Stomach (tissue), 9 donors: ENCODE measurements around the gene HOXD3. TPM values are rescaled to one million over a fixed set of nuclear protein-coding genes. Genes with fewer than 3 reads are reported as not detected.

ENCODE experiments used
- DNase-seq, 2 donors: peaks; one replicate each; pipeline versions ENCODE4 v3.0.0 to v3.0.0-alpha.2; 2013 to 2019
- H3K27ac ChIP-seq, 5 donors: fragments of 200-600 bp in 4 of 5; sonication (generic) in 4 of 5; one replicate each; pipeline ENCODE4 v1.5.1; 2013 to 2019; ENCODE audit warnings: mild to moderate bottlenecking in 1 of 5, moderate library complexity in 1 of 5
- H3K27me3 ChIP-seq, 3 donors: fragments of 200-600 bp; sonication (generic); one replicate each; pipeline ENCODE4 v1.5.1; 2017 to 2019; ENCODE audit warnings: mixed run types in 1 of 3
- H3K36me3 ChIP-seq, 4 donors: fragments of 200-600 bp; sonication (generic); 1 replicate in 3 of 4; 2 replicates in 1 of 4; pipeline ENCODE4 v1.5.1; 2016 to 2019
- H3K4me1 ChIP-seq, 4 donors: fragments of 200-600 bp; sonication (generic); one replicate each; pipeline ENCODE4 v1.5.1; 2016 to 2019
- H3K4me3 ChIP-seq, 4 donors: fragments of 200-600 bp; sonication (generic) in 3 of 4; one replicate each; pipeline ENCODE4 v1.5.1; 2016 to 2019; ENCODE audit warnings: mild to moderate bottlenecking in 1 of 4
- H3K9me3 ChIP-seq, 4 donors: fragments of 200-600 bp; sonication (generic); one replicate each; pipeline ENCODE4 v1.5.1; 2016 to 2019
- EP300 ChIP-seq: sonication (generic); formaldehyde crosslinking; IDR thresholded peaks from one replicate; pipeline ENCODE4 v1.6.1; 2017; ENCODE audit warnings: antibody characterized with exemption
- POLR2A ChIP-seq, 4 donors: fragments of 450-650 bp; IDR thresholded peaks; one replicate each; pipeline ENCODE4 v1.6.1; 2016; ENCODE audit warnings: antibody characterized with exemption in 4 of 4, control low read depth in 2 of 4, mild to moderate bottlenecking in 1 of 4, moderate library complexity in 1 of 4
- POLR2AphosphoS5 ChIP-seq, 3 donors: sonication (generic); formaldehyde crosslinking; IDR thresholded peaks; one replicate each; pipeline ENCODE4 v1.6.1; 2016; ENCODE audit warnings: antibody characterized with exemption in 3 of 3
- WGBS, 5 donors: extraction: QIAGEN DNeasy Blood & Tissue Kit in 3 of 5; methylation state at CpG; one replicate each; pipeline versions ENCODE4 v1.1.5 to v1.1.7; 2013 to 2018; 5-methylcytosine and 5-hydroxymethylcytosine counted together
- intact Hi-C: fragments of 100-400 bp; cut with DNase I; formaldehyde crosslinking; loops from one replicate; pipeline ENCODE4 v1.15.1; 2023; ENCODE audit warnings: low total_unique reads
- polyA plus RNA-seq, 3 donors: library from polyadenylated mRNA; stranded (reverse); fragments of 200-250 nt; gene quantifications; one replicate each; pipeline ENCODE4 v1.2.3, GENCODE V29; 2013
- total RNA-seq, 5 donors: library from RNA; depleted of rRNA; stranded (reverse); fragments of >200 nt; gene quantifications; one replicate each; pipeline versions ENCODE4 v1.1.0 to v1.2.3, GENCODE V29; 2014 to 2016
- TF ChIP-seq, protein P1 (sequence below), 7 experiments: fragments of 450-650 bp in 4 of 7; fragments of 200-600 bp in 3 of 7; sonication (generic) in 3 of 7; IDR thresholded peaks; one replicate each; pipeline ENCODE4 v1.5.1; 2016 to 2019; ENCODE audit warnings: antibody characterized with exemption in 7 of 7, control low read depth in 2 of 7, mild to moderate bottlenecking in 1 of 7
- donor health status: healthy with polysubstance abuse.
- donor health status: Bipolar disorder and iron deficiency.
- donor health status: healthy.

HOXD3 gene
- total and polyA plus RNA-seq, 8 donors = 0.44 to 11.0 (median 2.0) TPM; not detected in 2

DNA sequence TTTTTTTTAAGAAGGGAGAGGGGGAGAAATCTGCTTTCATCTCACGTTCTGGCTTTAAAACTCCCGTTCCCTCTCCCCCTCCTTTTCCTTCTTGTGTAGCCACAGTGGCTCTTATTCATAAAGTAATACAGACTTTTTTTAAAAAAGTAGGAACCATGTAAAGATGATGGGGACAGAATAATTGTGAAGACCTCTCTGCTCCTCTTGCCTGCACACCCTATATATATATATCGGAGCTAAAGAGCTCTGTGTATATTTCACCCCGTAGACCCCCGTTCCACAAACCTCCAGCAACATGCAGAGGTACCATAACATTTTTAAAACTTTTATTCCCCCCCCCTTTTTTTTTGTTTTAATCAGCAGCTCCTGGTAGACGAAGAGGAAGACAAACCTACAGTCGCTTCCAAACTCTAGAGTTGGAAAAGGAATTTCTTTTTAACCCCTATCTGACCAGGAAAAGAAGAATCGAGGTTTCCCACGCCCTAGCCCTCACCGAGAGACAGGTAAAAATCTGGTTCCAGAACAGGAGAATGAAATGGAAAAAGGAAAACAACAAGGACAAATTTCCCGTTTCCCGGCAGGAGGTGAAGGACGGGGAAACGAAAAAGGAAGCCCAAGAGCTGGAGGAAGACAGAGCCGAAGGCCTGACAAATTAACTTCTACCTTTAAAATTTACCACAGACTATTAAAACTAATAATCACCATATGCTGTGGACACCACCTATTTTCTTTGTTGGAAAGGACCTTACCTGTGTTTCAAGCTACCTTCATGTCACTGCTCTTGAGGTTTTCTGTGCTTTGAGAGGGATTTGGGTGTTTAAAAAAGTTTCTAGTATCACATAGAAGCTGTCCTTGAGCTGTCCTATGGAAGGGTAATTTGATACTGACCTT is 25.9 kb upstream of the HOXD3 start:
- Histone ChIP-seq H3K27me3 (peaks cover 52 to 100% (median 93%) of the 10 kb centered on the region in 3 donors), H3K4me3 (peak overlapping the region; percentile 35 to 46 (median 40)), H3K36me3 (no peaks in the 10 kb centered on the region), H3K27ac (peak overlapping the region in 4 of 5 donors; percentile 42 to 80 (median 76)), H3K4me1 (peaks cover 16 to 53% (median 35%) of the 10 kb centered on the region in 4 donors), H3K9me3 (peaks cover 0 to 25% (median 2%) of the 10 kb centered on the region in 4 donors)
- intact Hi-C loops = no loop called here
- 12 to 16% (median 14%) methylated on average over 15 of the region's 15 CpGs for WGBS, 5 donors
- TF ChIP-seq POLR2A (IDR thresholded peaks at IDR 0.05) (no peak), EP300 (no peak), POLR2AphosphoS5 (IDR thresholded peaks at IDR 0.05) (no peak)
- TF ChIP-seq, protein P1, sequence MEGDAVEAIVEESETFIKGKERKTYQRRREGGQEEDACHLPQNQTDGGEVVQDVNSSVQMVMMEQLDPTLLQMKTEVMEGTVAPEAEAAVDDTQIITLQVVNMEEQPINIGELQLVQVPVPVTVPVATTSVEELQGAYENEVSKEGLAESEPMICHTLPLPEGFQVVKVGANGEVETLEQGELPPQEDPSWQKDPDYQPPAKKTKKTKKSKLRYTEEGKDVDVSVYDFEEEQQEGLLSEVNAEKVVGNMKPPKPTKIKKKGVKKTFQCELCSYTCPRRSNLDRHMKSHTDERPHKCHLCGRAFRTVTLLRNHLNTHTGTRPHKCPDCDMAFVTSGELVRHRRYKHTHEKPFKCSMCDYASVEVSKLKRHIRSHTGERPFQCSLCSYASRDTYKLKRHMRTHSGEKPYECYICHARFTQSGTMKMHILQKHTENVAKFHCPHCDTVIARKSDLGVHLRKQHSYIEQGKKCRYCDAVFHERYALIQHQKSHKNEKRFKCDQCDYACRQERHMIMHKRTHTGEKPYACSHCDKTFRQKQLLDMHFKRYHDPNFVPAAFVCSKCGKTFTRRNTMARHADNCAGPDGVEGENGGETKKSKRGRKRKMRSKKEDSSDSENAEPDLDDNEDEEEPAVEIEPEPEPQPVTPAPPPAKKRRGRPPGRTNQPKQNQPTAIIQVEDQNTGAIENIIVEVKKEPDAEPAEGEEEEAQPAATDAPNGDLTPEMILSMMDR (IDR thresholded peaks at IDR 0.05) = no peak
- no peak for DNase-seq

DNA sequence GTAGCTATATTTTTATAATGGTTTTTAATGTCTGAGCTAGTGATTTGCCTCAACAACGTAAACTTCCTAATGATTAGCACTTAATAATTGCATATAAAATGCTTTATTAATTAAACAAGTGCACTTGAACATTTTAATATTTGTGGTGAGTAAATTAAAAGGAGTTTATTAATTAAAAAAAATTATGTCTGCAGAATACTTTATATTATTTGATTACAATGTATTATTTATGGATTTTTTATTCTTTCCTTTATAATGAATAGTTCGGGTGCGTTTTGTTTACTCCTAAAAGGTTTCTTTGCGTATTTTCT is 25.3 kb upstream of the HOXD3 start:
- H3K27me3 ChIP-seq = peaks cover 56 to 100% (median 93%) of the 10 kb centered on the region in 3 donors
- 18 to 28% (median 21%) methylated on average over 4 of the region's 4 CpGs for WGBS, 5 donors
- intact Hi-C loops = no loop called here

DNA sequence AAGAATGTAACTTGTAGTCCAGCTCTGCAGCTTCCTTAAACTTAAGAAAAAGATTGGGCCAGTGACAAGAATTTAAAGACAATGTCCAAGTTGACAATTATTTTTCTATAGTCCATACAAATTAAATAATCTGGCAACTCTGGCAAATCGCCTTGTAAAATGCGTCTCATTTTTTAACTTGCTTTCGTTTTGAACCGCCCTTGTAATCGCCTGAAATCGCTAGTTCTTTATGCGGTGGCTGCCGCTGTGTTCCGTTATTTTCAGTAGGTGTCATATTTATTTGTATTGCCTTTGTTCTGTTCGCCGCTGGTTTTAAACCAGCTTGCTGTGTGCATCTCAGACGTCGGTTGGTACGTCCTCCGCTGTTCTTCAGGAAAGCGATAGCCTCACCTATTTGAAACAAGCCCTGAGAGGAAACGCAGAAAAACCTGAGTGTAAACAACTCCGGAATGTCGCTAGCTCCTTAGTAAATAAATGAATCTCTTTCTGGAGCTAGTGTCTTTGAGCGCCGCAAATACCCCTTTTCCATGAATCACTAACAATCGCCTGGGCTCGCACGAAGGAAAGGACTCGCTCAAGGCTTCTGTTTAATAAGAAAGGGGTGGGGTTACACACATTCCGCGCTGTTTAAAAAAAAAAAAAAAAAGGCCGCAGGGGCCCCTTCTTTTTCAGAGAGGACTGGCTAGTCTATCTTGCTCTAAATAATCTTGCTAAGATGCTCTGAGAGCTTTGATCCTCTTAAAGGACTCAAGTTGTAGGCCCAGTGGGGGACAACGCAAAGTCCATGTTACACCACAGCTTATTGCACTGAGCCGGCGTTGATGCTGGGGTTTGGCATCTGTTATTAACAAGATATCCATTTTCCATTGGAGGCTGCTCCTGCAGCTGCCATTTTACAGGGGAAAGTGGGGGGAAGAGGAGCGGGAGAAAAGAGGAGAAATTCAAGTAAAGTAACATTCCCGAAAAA is 24.6 kb upstream of the HOXD3 start:
- Histone ChIP-seq H3K27me3 (peaks cover 58 to 100% (median 99%) of the 10 kb centered on the region in 3 donors), H3K27ac (peak overlapping the region in 1 of 5 donors; percentile 42), H3K9me3 (peaks cover 0 to 25% (median 2%) of the 10 kb centered on the region in 4 donors), H3K4me1 (peaks cover 20 to 58% (median 43%) of the 10 kb centered on the region in 4 donors), H3K36me3 (no peaks in the 10 kb centered on the region), H3K4me3 (peak overlapping the region; percentile 13 to 35 (median 20))
- DNase-seq = no peak
- intact Hi-C loops = no loop called here
- no peak for TF ChIP-seq POLR2A (IDR thresholded peaks at IDR 0.05)
- TF ChIP-seq, protein P1 (IDR thresholded peaks at IDR 0.05) = no peak
- TF ChIP-seq POLR2AphosphoS5 (IDR thresholded peaks at IDR 0.05) = no peak
- TF ChIP-seq EP300 = no peak
- 9 to 17% (median 10%) methylated on average over 33 of the region's 33 CpGs for WGBS, 5 donors

More for the DNA sequence above, 25.3 kb upstream of the HOXD3 start:
- Histone ChIP-seq H3K4me1 (peaks cover 18 to 59% (median 41%) of the 10 kb centered on the region in 4 donors), H3K9me3 (peaks cover 0 to 25% (median 2%) of the 10 kb centered on the region in 4 donors), H3K36me3 (no peaks in the 10 kb centered on the region), H3K27ac (peak overlapping the region in 1 of 5 donors; percentile 75), H3K4me3 (peak overlapping the region in 1 of 4 donors; percentile 35)
- no peak for DNase-seq
- no peak for TF ChIP-seq POLR2A (IDR thresholded peaks at IDR 0.05)
- TF ChIP-seq EP300 = no peak
- no peak for TF ChIP-seq POLR2AphosphoS5 (IDR thresholded peaks at IDR 0.05)
- TF ChIP-seq, protein P1 (IDR thresholded peaks at IDR 0.05) = no peak

DNA sequence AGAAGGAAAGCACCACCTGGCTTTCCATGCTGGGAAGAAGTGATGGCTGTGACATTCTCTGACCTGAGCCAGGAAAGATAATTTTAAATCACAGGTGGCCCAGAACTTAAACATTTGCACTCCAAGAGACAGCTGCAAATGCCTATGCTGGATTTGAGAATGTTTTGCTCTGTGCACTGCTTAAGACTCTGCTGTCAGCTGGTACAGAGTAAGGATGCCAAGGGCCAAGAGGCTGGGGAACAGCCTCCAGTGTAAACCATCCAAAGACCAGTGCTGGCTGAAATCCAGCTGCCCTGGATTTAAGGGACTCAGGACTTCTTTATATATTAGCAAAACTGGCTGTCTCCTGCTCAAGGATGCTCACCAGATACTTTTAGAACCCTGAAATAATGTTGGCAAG is 23.7 kb upstream of the HOXD3 start:
- peaks cover 20 to 52% (median 40%) of the 10 kb centered on the region in 4 donors for H3K4me1 ChIP-seq
- H3K9me3 ChIP-seq = peaks cover 0 to 26% (median 2%) of the 10 kb centered on the region in 4 donors
- H3K4me3 ChIP-seq = no peak overlapping the region
- H3K27me3 ChIP-seq = peaks cover 58 to 100% (median 100%) of the 10 kb centered on the region in 3 donors
- intact Hi-C loops = no loop called here
- DNase-seq = no peak
- H3K27ac ChIP-seq = no peak overlapping the region
- TF ChIP-seq, protein P1 (IDR thresholded peaks at IDR 0.05) = no peak
- TF ChIP-seq POLR2AphosphoS5 (IDR thresholded peaks at IDR 0.05) (no peak), EP300 (no peak), POLR2A (IDR thresholded peaks at IDR 0.05) (no peak)
- no peaks in the 10 kb centered on the region for H3K36me3 ChIP-seq
